Uterus (tissue), 4 donors: ENCODE data around the gene FDX1. TPM values are rescaled to one million over a fixed set of nuclear protein-coding genes. Genes with fewer than 3 reads are reported as not detected.

ENCODE experiments used
- DNase-seq, 2 donors: peaks; one replicate each; pipeline ENCODE4 v3.0.0-alpha.2; 2019 to 2020
- H3K27ac ChIP-seq, 2 donors: fragments of 200-600 bp; sonication (generic); 1 replicate in 1 of 2; 2 replicates in 1 of 2; pipeline ENCODE4 v1.5.1; 2016 to 2018
- H3K27me3 ChIP-seq, 2 donors: fragments of 200-600 bp; sonication (generic); one replicate each; pipeline ENCODE4 v1.5.1; 2018 to 2019; ENCODE audit warnings: control low read depth in 1 of 2
- H3K36me3 ChIP-seq, 2 donors: fragments of 200-600 bp; sonication (generic); one replicate each; pipeline ENCODE4 v1.5.1; 2019; ENCODE audit warnings: control low read depth in 1 of 2
- H3K4me1 ChIP-seq, 2 donors: fragments of 200-600 bp; sonication (generic); one replicate each; pipeline ENCODE4 v1.5.1; 2018 to 2019; ENCODE audit warnings: control low read depth in 1 of 2
- H3K4me3 ChIP-seq, 2 donors: fragments of 200-600 bp; sonication (generic); 1 replicate in 1 of 2; 2 replicates in 1 of 2; pipeline ENCODE4 v1.5.1; 2018 to 2019; ENCODE audit warnings: mild to moderate bottlenecking in 1 of 2
- H3K9me3 ChIP-seq, 2 donors: fragments of 200-600 bp; sonication (generic); one replicate each; pipeline ENCODE4 v1.5.1; 2019; ENCODE audit warnings: control low read depth in 1 of 2
- CTCF ChIP-seq, 4 experiments: fragments of 200-600 bp in 2 of 4; fragments of 450-650 bp in 2 of 4; sonication (generic) in 2 of 4; IDR thresholded peaks; one replicate each; pipeline ENCODE4 v1.5.1; 2016 to 2019; ENCODE audit warnings: antibody characterized with exemption in 4 of 4, mild to moderate bottlenecking in 2 of 4, moderate library complexity in 1 of 4
- POLR2A ChIP-seq, 2 donors: fragments of 450-650 bp; IDR thresholded peaks; one replicate each; pipeline ENCODE4 v1.6.1; 2016; ENCODE audit warnings: antibody characterized with exemption in 2 of 2, mild to moderate bottlenecking in 1 of 2, moderate library complexity in 1 of 2
- intact Hi-C: fragments of 100-400 bp; cut with DNase I; formaldehyde crosslinking; loops from one replicate; pipeline ENCODE4 v1.15.1; 2023; ENCODE audit warnings: low total_unique reads
- total RNA-seq, 4 donors: library from RNA; depleted of rRNA in 3 of 4; stranded (reverse); fragments of >200 nt in 3 of 4; gene quantifications; one replicate each; pipeline versions ENCODE4 v1.1.0 to v1.2.4, GENCODE V29; 2014 to 2023
- donor health status: DM: yes; HTN: yes; CAD: no.

Gene FDX1
- total RNA-seq, 4 donors from 2014 or later, result 0.77 to 26.5 (median 15.4) TPM

GRCh38 chr11:110430267-110431050 is 711 bp downstream of the FDX1 start:
- no peak for DNase-seq
- intact Hi-C loops, result no loop called here
- TF ChIP-seq POLR2A (IDR thresholded peaks at IDR 0.05), result peak in 1 of 2 donors; percentile 29
- no peak for TF ChIP-seq CTCF (IDR thresholded peaks at IDR 0.05)
- Histone ChIP-seq H3K4me1 (no peaks in the 10 kb centered on the region), H3K9me3 (no peaks in the 10 kb centered on the region), H3K27ac (peak overlapping the region; percentile 91 to 97), H3K27me3 (no peaks in the 10 kb centered on the region), H3K4me3 (peak overlapping the region; percentile 70), H3K36me3 (no peaks in the 10 kb centered on the region)

- DNase-seq, result no peak
- no peaks in the 10 kb centered on the region for H3K27me3 ChIP-seq
- no peaks in the 10 kb centered on the region for H3K36me3 ChIP-seq
- peak overlapping the region; percentile 70 for H3K4me3 ChIP-seq
- intact Hi-C loops, result no loop called here
- H3K27ac ChIP-seq, result peak overlapping the region; percentile 91 to 97
- no peaks in the 10 kb centered on the region for H3K9me3 ChIP-seq
- no peaks in the 10 kb centered on the region for H3K4me1 ChIP-seq
- TF ChIP-seq POLR2A (IDR thresholded peaks at IDR 0.05), result no peak
- TF ChIP-seq CTCF (IDR thresholded peaks at IDR 0.05), result no peak
Observed at GRCh38 chr11:110431051-110431672, 1.4 kb downstream of the FDX1 start.

GRCh38 chr11:110431674-110432073 is 1.9 kb downstream of the FDX1 start:
- no peak for DNase-seq
- Histone ChIP-seq H3K36me3 (no peaks in the 10 kb centered on the region), H3K4me1 (no peaks in the 10 kb centered on the region), H3K9me3 (no peaks in the 10 kb centered on the region), H3K4me3 (peak overlapping the region in 1 of 2 donors; percentile 70), H3K27ac (no peak overlapping the region), H3K27me3 (no peaks in the 10 kb centered on the region)
- TF ChIP-seq CTCF (IDR thresholded peaks at IDR 0.05) (no peak), POLR2A (IDR thresholded peaks at IDR 0.05) (no peak)
- intact Hi-C loops, result no loop called here

GRCh38 chr11:110432713-110433392 is 3.1 kb downstream of the FDX1 start:
- Histone ChIP-seq H3K27me3 (no peaks in the 10 kb centered on the region), H3K4me3 (no peak overlapping the region), H3K27ac (no peak overlapping the region), H3K36me3 (no peaks in the 10 kb centered on the region), H3K9me3 (no peaks in the 10 kb centered on the region), H3K4me1 (no peaks in the 10 kb centered on the region)
- no peak for TF ChIP-seq POLR2A (IDR thresholded peaks at IDR 0.05)
- TF ChIP-seq CTCF (IDR thresholded peaks at IDR 0.05), result no peak
- no peak for DNase-seq
- intact Hi-C loops, result no loop called here
